CD4-positive, alpha-beta T cell treated with Interleukin-2 at 100 ng/mL for 4 hours (primary cell): Measurements from ENCODE around the gene SGTB.
A peak's percentile ranks its signal among the peaks of the same experiment; 100 is the strongest.
"Not testable (repeated sequence)": the region's sequence is repeated elsewhere in the genome, so short reads cannot be mapped to it uniquely, and the experiment has no call there.

Experiments
- DNase-seq: peaks from one replicate; pipeline ENCODE4 v3.0.0-alpha.2; 2020; ENCODE audit warnings: low spot score

The SGTB gene

GRCh38 chr5:65734196-65734775 is 12.4 kb upstream of the SGTB start:
- not testable (repeated sequence) for DNase-seq

- not testable (repeated sequence) for DNase-seq
Measured at GRCh38 chr5:65732046-65732445, 10.1 kb upstream of the SGTB start.

GRCh38 chr5:65730910-65731309 is 9.0 kb upstream of the SGTB start:
- DNase-seq: no peak

- no peak for DNase-seq
Measured at GRCh38 chr5:65728218-65728617, 6.3 kb upstream of the SGTB start.

- no peak for DNase-seq
Measured at GRCh38 chr5:65727491-65728156, 5.7 kb upstream of the SGTB start.

- peak; percentile 9 for DNase-seq
Measured at GRCh38 chr5:65722575-65723403, 880 bp upstream of the SGTB start.

GRCh38 chr5:65721050-65721719 is 724 bp downstream of the SGTB start:
- peak; percentile 22 for DNase-seq

GRCh38 chr5:65718576-65719310 is 3.2 kb downstream of the SGTB start:
- no peak for DNase-seq

GRCh38 chr5:65708145-65708544 is 13.8 kb downstream of the SGTB start:
- DNase-seq: no peak

- no peak for DNase-seq
Measured at GRCh38 chr5:65707663-65708062, 14.2 kb downstream of the SGTB start.

- no peak for DNase-seq
Measured at GRCh38 chr5:65704621-65705239, 17.2 kb downstream of the SGTB start.

- no peak for DNase-seq
Measured at GRCh38 chr5:65702036-65702435, 19.9 kb downstream of the SGTB start.

- no peak for DNase-seq
Measured at GRCh38 chr5:65699338-65699737, 22.6 kb downstream of the SGTB start.

GRCh38 chr5:65696892-65697291 is 25.0 kb downstream of the SGTB start:
- no peak for DNase-seq

- no peak for DNase-seq
Measured at GRCh38 chr5:65695896-65696295, 26.0 kb downstream of the SGTB start.

- no peak for DNase-seq
Measured at GRCh38 chr5:65695162-65695755, 26.6 kb downstream of the SGTB start.

- no peak for DNase-seq
Measured at GRCh38 chr5:65693121-65693520, 28.8 kb downstream of the SGTB start.

GRCh38 chr5:65682148-65682547 is 39.8 kb downstream of the SGTB start:
- no peak for DNase-seq

- not testable (repeated sequence) for DNase-seq
Measured at GRCh38 chr5:65676056-65676455, 45.9 kb downstream of the SGTB start.

- no peak for DNase-seq
Measured at GRCh38 chr5:65674749-65675148, 47.2 kb downstream of the SGTB start.

GRCh38 chr5:65672796-65673195 is 49.1 kb downstream of the SGTB start:
- no peak for DNase-seq
